Astrocyte of the spinal cord (primary cell): Measurements from ENCODE around the gene GABARAPL2.

ENCODE experiments used
- DNase-seq: peaks from one replicate; pipeline ENCODE4 v3.0.0; 2011; ENCODE audit warnings: low read depth, low spot score
- H3K4me3 ChIP-seq: 2 replicates; pipeline ENCODE4 v1.5.1; 2011; ENCODE audit warnings: low read depth, mild to moderate bottlenecking, low read length, moderate library complexity
- CTCF ChIP-seq: IDR thresholded peaks from 2 replicates; pipeline ENCODE4 v1.5.1; 2012; ENCODE audit warnings: low read depth, mild to moderate bottlenecking, low read length, inconsistent platforms
- in situ Hi-C: cut with HindIII; loops from 2 replicates; pipeline ENCODE4 v1.10.0; 2017; ENCODE audit warnings: low sequenced_read_pairs

Gene GABARAPL2

GRCh38 chr16:75555707-75556430, 10.3 kb upstream of the GABARAPL2 start, which contains the start of gene TMEM231:
TMEM231 (minus strand) TSS chr16:75556252; CDS start chr16:75556209, 43 bp downstream.
- TF ChIP-seq CTCF = no peak
- peak; percentile 94 for DNase-seq
- H3K4me3 ChIP-seq = peak within 1 kb of the TSS; percentile 69
- in situ Hi-C loops = no loop called here

DNA sequence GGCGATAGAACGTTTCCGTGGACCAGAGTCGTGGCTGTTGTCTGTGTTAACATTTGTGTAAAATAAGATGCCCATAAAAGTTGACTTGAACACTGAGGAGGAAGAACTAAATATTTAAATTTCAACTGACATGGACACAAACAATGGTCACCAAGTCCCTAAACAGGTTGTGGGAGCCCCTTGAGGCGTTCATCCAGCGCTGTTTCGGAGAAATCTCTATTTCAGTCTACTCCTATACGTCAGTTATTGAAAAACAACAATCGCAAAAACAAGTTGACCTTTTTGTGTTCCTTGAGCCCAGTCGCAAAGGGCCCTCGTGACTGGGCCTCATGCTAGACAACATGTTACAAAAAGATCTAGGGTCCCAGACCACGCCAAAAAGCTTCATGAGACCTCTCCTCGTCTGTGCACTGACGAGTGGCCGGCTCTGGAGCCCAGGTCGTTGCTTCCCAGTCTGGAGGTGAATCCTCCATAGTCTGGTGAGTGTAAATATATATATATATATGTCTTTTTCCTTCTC, 9.7 kb upstream of the GABARAPL2 start:
- in situ Hi-C loops = no loop called here
- no peak for TF ChIP-seq CTCF
- no peak for DNase-seq
- peak overlapping the region; percentile 69 for H3K4me3 ChIP-seq

DNA sequence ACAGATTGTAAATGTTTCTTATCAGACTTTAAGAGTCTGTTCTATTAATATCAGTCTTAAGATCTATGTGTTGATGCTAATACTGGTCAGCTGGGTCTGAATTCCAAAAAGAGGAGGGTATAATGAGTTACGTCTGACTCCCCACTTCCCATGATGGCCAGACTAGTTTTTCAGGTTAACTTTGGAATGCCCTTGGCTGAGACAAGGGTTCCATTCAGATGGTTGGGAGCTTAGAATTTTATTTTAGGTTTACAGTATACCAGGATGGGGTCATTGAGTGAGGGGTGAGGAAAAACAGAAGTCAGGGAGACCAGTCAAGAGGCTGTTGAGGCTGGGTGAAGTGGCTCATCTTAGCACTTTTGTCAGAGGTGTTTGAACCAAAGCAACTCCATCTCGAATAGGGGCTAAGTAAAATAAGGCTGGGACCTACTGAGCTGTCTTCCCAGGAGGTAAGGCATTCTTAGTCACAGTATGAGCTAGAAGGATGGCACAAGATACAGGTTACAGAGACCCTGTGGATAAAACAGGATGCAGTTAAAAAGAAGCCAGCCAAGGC, 7.3 kb upstream of the GABARAPL2 start:
- in situ Hi-C loops = no loop called here
- no peak overlapping the region for H3K4me3 ChIP-seq
- TF ChIP-seq CTCF = no peak
- no peak for DNase-seq

- DNase-seq = peak; percentile 33
- in situ Hi-C loops = no loop called here
- no peak overlapping the region for H3K4me3 ChIP-seq
- TF ChIP-seq CTCF = no peak
Observed at GRCh38 chr16:75559564-75560372, 6.4 kb upstream of the GABARAPL2 start.

- in situ Hi-C loops = no loop called here
- no peak for TF ChIP-seq CTCF
- peak overlapping the region; percentile 60 for H3K4me3 ChIP-seq
- no peak for DNase-seq
Observed at GRCh38 chr16:75565640-75566039, 539 bp upstream of the GABARAPL2 start.

GRCh38 chr16:75566758-75567255, 628 bp downstream of the GABARAPL2 start:
- no peak for TF ChIP-seq CTCF
- in situ Hi-C loops = no loop called here
- no peak for DNase-seq
- peak overlapping the region; percentile 60 for H3K4me3 ChIP-seq
